Dedifferentiated amniotic fluid mesenchymal stem cell (primary cell): Measurements from ENCODE around the gene YTHDF1.
"Not testable (repeated sequence)": the region's sequence is repeated elsewhere in the genome, so short reads cannot be mapped to it uniquely, and the experiment has no call there.

Experiments used
- DNase-seq: peaks from one replicate; pipeline ENCODE4 v3.0.0-alpha.2; 2016; ENCODE audit errors: extremely low spot score

The YTHDF1 gene

GRCh38 chr20:63171991-63172390, 43.9 kb downstream of the YTHDF1 start:
- DNase-seq = no peak

- DNase-seq = no peak
These were observed 46.2 kb downstream of the YTHDF1 start for GRCh38 chr20:63169681-63170080.

GRCh38 chr20:63168861-63169260, 47.1 kb downstream of the YTHDF1 start:
- no peak for DNase-seq

- no peak for DNase-seq
These were observed 47.9 kb downstream of the YTHDF1 start for GRCh38 chr20:63167918-63168520.

- no peak for DNase-seq
These were observed 48.7 kb downstream of the YTHDF1 start for GRCh38 chr20:63167026-63167917.

- no peak for DNase-seq
These were observed 49.5 kb downstream of the YTHDF1 start for GRCh38 chr20:63166193-63167020.

GRCh38 chr20:63165356-63166192, 50.4 kb downstream of the YTHDF1 start:
- DNase-seq = no peak

- no peak for DNase-seq
These were observed 51.2 kb downstream of the YTHDF1 start for GRCh38 chr20:63164484-63165355.

- DNase-seq = no peak
These were observed 52.1 kb downstream of the YTHDF1 start for GRCh38 chr20:63163596-63164483.

GRCh38 chr20:63163171-63163570, 52.8 kb downstream of the YTHDF1 start:
- DNase-seq = no peak

GRCh38 chr20:63162206-63162795, 53.6 kb downstream of the YTHDF1 start:
- no peak for DNase-seq

GRCh38 chr20:63161176-63161651, 54.7 kb downstream of the YTHDF1 start:
- no peak for DNase-seq

- DNase-seq = no peak
These were observed 55.2 kb downstream of the YTHDF1 start for GRCh38 chr20:63160641-63161175.

- DNase-seq = no peak
These were observed 55.9 kb downstream of the YTHDF1 start for GRCh38 chr20:63159826-63160640.

GRCh38 chr20:63159251-63159650, 56.7 kb downstream of the YTHDF1 start:
- DNase-seq = not testable (repeated sequence)

GRCh38 chr20:63158845-63159244, 57.1 kb downstream of the YTHDF1 start:
- DNase-seq = no peak

- no peak for DNase-seq
These were observed 57.6 kb downstream of the YTHDF1 start for GRCh38 chr20:63158352-63158751.

GRCh38 chr20:63157431-63157830, 58.5 kb downstream of the YTHDF1 start:
- DNase-seq = not testable (repeated sequence)
